ENCODE results near the gene KMT2D.

Gene KMT2D

GRCh38 chr12:49059299-49060171 is 1.1 kb downstream of the KMT2D start:
- WGBS, 2 experiments (ENCODE audit: insufficient coverage in 2 of 2), result 0 to 1% methylated on average over 47 to 60 of the region's 70 CpGs

GRCh38 chr12:49059045-49059298 is 1.6 kb downstream of the KMT2D start:
- Histone ChIP-seq H3K27ac (ENCODE audit: low read depth, low read length, severe bottlenecking) (no peak overlapping the region), H3K4me1 (ENCODE audit: control insufficient read depth, insufficient read depth, low read length, poor library complexity, severe bottlenecking) (peaks cover 29% of the 10 kb centered on the region), H3K36me3 (ENCODE audit: control insufficient read depth, insufficient read depth, low read length) (peaks cover 31% of the 10 kb centered on the region), H3K4me3 (ENCODE audit: extremely low read depth, insufficient read depth, low read length, poor library complexity, severe bottlenecking) (peak overlapping the region; percentile 91), H3K9me3 (ENCODE audit: control insufficient read depth, low read length) (no peaks in the 10 kb centered on the region)
- 0% methylated on average over 1 of the region's 1 CpG for WGBS, 2 experiments (ENCODE audit: insufficient coverage in 2 of 2)

More at GRCh38 chr12:49059299-49060171, 1.1 kb downstream of the KMT2D start:
- H3K9me3 ChIP-seq (ENCODE audit: control insufficient read depth, low read length), result no peaks in the 10 kb centered on the region
- peaks cover 25% of the 10 kb centered on the region for H3K36me3 ChIP-seq (ENCODE audit: control insufficient read depth, insufficient read depth, low read length)
- H3K4me3 ChIP-seq (ENCODE audit: extremely low read depth, insufficient read depth, low read length, poor library complexity, severe bottlenecking), result peak overlapping the region; percentile 91
- H3K27ac ChIP-seq (ENCODE audit: low read depth, low read length, severe bottlenecking), result peak overlapping the region; percentile 97
- peaks cover 29% of the 10 kb centered on the region for H3K4me1 ChIP-seq (ENCODE audit: control insufficient read depth, insufficient read depth, low read length, poor library complexity, severe bottlenecking)

- Histone ChIP-seq H3K4me1 (ENCODE audit: control insufficient read depth, insufficient read depth, low read length, poor library complexity, severe bottlenecking) (peaks cover 29% of the 10 kb centered on the region), H3K4me3 (ENCODE audit: extremely low read depth, insufficient read depth, low read length, poor library complexity, severe bottlenecking) (peak overlapping the region; percentile 91), H3K27ac (ENCODE audit: low read depth, low read length, severe bottlenecking) (no peak overlapping the region), H3K36me3 (ENCODE audit: control insufficient read depth, insufficient read depth, low read length) (peaks cover 35% of the 10 kb centered on the region), H3K9me3 (ENCODE audit: control insufficient read depth, low read length) (no peaks in the 10 kb centered on the region)
- WGBS, 2 experiments (ENCODE audit: insufficient coverage in 2 of 2), result 14 to 27% methylated on average over 3 to 4 of the region's 5 CpGs
These were observed 2.1 kb downstream of the KMT2D start for GRCh38 chr12:49058366-49059044.

- Histone ChIP-seq H3K36me3 (ENCODE audit: control insufficient read depth, insufficient read depth, low read length) (peaks cover 41% of the 10 kb centered on the region), H3K9me3 (ENCODE audit: control insufficient read depth, low read length) (no peaks in the 10 kb centered on the region), H3K4me3 (ENCODE audit: extremely low read depth, insufficient read depth, low read length, poor library complexity, severe bottlenecking) (peak overlapping the region; percentile 91), H3K27ac (ENCODE audit: low read depth, low read length, severe bottlenecking) (no peak overlapping the region), H3K4me1 (ENCODE audit: control insufficient read depth, insufficient read depth, low read length, poor library complexity, severe bottlenecking) (peaks cover 29% of the 10 kb centered on the region)
- WGBS, 2 experiments (ENCODE audit: insufficient coverage in 2 of 2), result 51 to 60% methylated on average over 1 to 3 of the region's 4 CpGs
These were observed 2.7 kb downstream of the KMT2D start for GRCh38 chr12:49057888-49058287.

GRCh38 chr12:49055978-49056754 is 4.4 kb downstream of the KMT2D start:
- peak overlapping the region; percentile 59 for H3K27ac ChIP-seq (ENCODE audit: low read depth, low read length, severe bottlenecking)
- H3K9me3 ChIP-seq (ENCODE audit: control insufficient read depth, low read length), result no peaks in the 10 kb centered on the region
- 44 to 74% methylated on average over 3 of the region's 7 CpGs for WGBS, 2 experiments (ENCODE audit: insufficient coverage in 2 of 2)
- peaks cover 30% of the 10 kb centered on the region for H3K4me1 ChIP-seq (ENCODE audit: control insufficient read depth, insufficient read depth, low read length, poor library complexity, severe bottlenecking)
- H3K36me3 ChIP-seq (ENCODE audit: control insufficient read depth, insufficient read depth, low read length), result peaks cover 59% of the 10 kb centered on the region
- peak overlapping the region; percentile 91 for H3K4me3 ChIP-seq (ENCODE audit: extremely low read depth, insufficient read depth, low read length, poor library complexity, severe bottlenecking)

GRCh38 chr12:49055092-49055491 is 5.5 kb downstream of the KMT2D start:
- Histone ChIP-seq H3K4me3 (ENCODE audit: extremely low read depth, insufficient read depth, low read length, poor library complexity, severe bottlenecking) (no peak overlapping the region), H3K27ac (ENCODE audit: low read depth, low read length, severe bottlenecking) (no peak overlapping the region), H3K9me3 (ENCODE audit: control insufficient read depth, low read length) (no peaks in the 10 kb centered on the region), H3K4me1 (ENCODE audit: control insufficient read depth, insufficient read depth, low read length, poor library complexity, severe bottlenecking) (peaks cover 39% of the 10 kb centered on the region), H3K36me3 (ENCODE audit: control insufficient read depth, insufficient read depth, low read length) (peaks cover 69% of the 10 kb centered on the region)
- 97 to 98% methylated on average over 4 of the region's 4 CpGs for WGBS, 2 experiments (ENCODE audit: insufficient coverage in 2 of 2)

- 95 to 97% methylated on average over 9 of the region's 10 CpGs for WGBS, 2 experiments (ENCODE audit: insufficient coverage in 2 of 2)
- Histone ChIP-seq H3K36me3 (ENCODE audit: control insufficient read depth, insufficient read depth, low read length) (peaks cover 75% of the 10 kb centered on the region), H3K4me3 (ENCODE audit: extremely low read depth, insufficient read depth, low read length, poor library complexity, severe bottlenecking) (no peak overlapping the region)
These were observed 6.1 kb downstream of the KMT2D start for GRCh38 chr12:49054524-49054923.

GRCh38 chr12:49054096-49054495 is 6.5 kb downstream of the KMT2D start:
- Histone ChIP-seq H3K4me3 (ENCODE audit: extremely low read depth, insufficient read depth, low read length, poor library complexity, severe bottlenecking) (no peak overlapping the region), H3K27ac (ENCODE audit: low read depth, low read length, severe bottlenecking) (no peak overlapping the region), H3K9me3 (ENCODE audit: control insufficient read depth, low read length) (no peaks in the 10 kb centered on the region), H3K4me1 (ENCODE audit: control insufficient read depth, insufficient read depth, low read length, poor library complexity, severe bottlenecking) (peaks cover 49% of the 10 kb centered on the region), H3K36me3 (ENCODE audit: control insufficient read depth, insufficient read depth, low read length) (peaks cover 79% of the 10 kb centered on the region)
- 98 to 100% methylated on average over 3 of the region's 5 CpGs for WGBS, 2 experiments (ENCODE audit: insufficient coverage in 2 of 2)

More at GRCh38 chr12:49054524-49054923, 6.1 kb downstream of the KMT2D start:
- Histone ChIP-seq H3K4me1 (ENCODE audit: control insufficient read depth, insufficient read depth, low read length, poor library complexity, severe bottlenecking) (peaks cover 45% of the 10 kb centered on the region), H3K27ac (ENCODE audit: low read depth, low read length, severe bottlenecking) (no peak overlapping the region), H3K9me3 (ENCODE audit: control insufficient read depth, low read length) (no peaks in the 10 kb centered on the region)

- Histone ChIP-seq H3K36me3 (ENCODE audit: control insufficient read depth, insufficient read depth, low read length) (peaks cover 89% of the 10 kb centered on the region), H3K27ac (ENCODE audit: low read depth, low read length, severe bottlenecking) (no peak overlapping the region), H3K4me3 (ENCODE audit: extremely low read depth, insufficient read depth, low read length, poor library complexity, severe bottlenecking) (no peak overlapping the region), H3K9me3 (ENCODE audit: control insufficient read depth, low read length) (no peaks in the 10 kb centered on the region), H3K4me1 (ENCODE audit: control insufficient read depth, insufficient read depth, low read length, poor library complexity, severe bottlenecking) (peaks cover 41% of the 10 kb centered on the region)
- 96 to 97% methylated on average over 14 to 15 of the region's 16 CpGs for WGBS, 2 experiments (ENCODE audit: insufficient coverage in 2 of 2)
These were observed 8.0 kb downstream of the KMT2D start for GRCh38 chr12:49052451-49053208.

- 97% methylated on average over 19 of the region's 20 CpGs for WGBS, 2 experiments (ENCODE audit: insufficient coverage in 2 of 2)
- Histone ChIP-seq H3K4me1 (ENCODE audit: control insufficient read depth, insufficient read depth, low read length, poor library complexity, severe bottlenecking) (peaks cover 34% of the 10 kb centered on the region), H3K27ac (ENCODE audit: low read depth, low read length, severe bottlenecking) (no peak overlapping the region), H3K36me3 (ENCODE audit: control insufficient read depth, insufficient read depth, low read length) (peaks cover 93% of the 10 kb centered on the region), H3K9me3 (ENCODE audit: control insufficient read depth, low read length) (no peaks in the 10 kb centered on the region), H3K4me3 (ENCODE audit: extremely low read depth, insufficient read depth, low read length, poor library complexity, severe bottlenecking) (no peak overlapping the region)
These were observed 8.7 kb downstream of the KMT2D start for GRCh38 chr12:49051777-49052438.
